HG03280 (cell line): Measurements from ENCODE around the gene SLC25A23.
"Not testable (repeated sequence)": the region's sequence is repeated elsewhere in the genome, so short reads cannot be mapped to it uniquely, and the experiment has no call there.

Experiments used
- ATAC-seq: cut with Tn5 transposase; IDR thresholded peaks from one replicate; pipeline ENCODE4 v1.9.1; 2021; ENCODE audit warnings: mild to moderate bottlenecking, moderate library complexity; ENCODE audit not compliant: unreplicated experiment

SLC25A23 gene

DNA sequence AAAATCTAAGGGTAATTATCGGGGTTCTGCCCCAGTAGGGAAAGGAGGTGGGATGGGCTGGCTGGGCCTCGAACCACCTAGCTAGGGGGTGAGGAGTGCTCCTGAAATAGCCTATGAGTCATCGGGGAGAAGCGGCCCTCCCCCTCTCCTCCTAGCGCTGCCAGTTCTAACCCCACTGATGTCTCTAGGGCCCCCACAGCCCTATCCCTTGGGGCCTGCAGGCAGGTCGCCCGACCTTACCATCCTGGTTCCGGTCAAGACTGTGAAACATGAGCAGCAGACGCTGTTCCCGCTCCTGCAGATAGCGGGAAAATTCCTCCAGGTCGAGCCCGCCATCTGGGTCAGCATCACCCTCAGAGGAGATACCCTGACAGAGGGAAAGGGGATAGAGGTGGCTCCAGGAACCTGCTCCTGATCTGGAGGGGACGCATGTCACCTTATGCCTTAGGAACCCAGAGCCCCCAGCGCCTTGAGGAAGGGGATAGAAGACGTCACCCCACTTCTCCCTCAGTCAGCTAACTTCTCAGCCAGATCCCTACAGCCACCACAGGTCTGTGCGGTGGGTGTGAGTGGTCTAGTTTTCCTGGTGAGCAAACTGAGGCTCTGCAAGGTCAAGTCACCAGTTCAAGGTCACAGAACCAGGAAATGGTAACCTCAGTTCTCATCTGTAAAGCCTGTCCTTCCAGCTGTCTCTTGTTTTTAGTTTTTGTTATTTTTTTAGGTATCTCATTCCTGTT, 1.5 kb downstream of the SLC25A23 start:
- ATAC-seq, result no peak

DNA sequence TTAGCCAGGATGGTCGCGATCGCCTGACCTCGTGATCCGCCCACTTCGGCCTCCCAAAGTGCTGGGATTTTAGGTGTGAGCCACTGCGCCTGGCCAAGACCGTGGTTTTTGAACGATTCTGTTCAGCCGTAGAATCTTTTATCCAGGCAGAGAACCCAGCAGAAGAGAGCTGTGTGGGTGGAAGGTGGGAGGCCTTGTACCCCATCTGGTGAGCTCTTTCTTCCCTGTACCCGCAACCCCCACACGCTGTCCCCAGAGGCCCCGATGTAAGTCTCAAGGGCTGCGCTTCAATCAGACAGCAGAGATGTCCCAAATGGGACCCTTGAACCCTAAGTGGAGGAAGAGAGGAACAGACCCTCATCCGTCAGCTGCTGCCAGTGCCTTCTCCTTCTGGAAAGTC, 3.7 kb downstream of the SLC25A23 start:
- ATAC-seq, result no peak

DNA sequence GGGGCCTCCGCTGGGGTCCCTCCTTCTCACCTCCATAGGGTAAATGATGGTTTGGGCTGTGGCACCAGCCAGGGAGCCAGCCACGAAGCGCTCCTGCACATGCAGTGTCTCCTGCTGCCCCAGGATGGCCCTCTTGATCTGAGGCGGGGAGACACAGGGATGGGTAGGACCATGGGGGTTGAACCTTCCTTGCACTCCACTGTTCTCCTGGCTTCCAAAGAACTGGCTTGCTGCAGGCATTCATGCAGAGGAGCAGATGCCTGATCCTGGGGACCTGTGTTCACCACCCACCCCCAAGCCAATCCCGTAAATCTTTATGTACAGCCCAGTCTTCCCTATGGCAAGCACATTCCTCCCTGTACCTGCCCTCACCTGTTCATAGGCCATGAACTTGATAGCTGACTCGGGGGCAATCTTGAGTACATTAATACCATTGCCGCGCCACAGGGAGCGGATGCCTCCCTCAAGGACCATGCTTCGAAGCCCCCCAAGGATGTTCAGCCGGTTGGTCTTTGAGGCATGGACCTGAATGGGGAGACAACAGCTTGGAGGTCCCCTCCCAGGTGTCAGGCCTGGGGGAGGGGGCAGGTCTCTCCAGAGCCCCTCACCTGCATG, 5.5 kb downstream of the SLC25A23 start:
- no peak for ATAC-seq

DNA sequence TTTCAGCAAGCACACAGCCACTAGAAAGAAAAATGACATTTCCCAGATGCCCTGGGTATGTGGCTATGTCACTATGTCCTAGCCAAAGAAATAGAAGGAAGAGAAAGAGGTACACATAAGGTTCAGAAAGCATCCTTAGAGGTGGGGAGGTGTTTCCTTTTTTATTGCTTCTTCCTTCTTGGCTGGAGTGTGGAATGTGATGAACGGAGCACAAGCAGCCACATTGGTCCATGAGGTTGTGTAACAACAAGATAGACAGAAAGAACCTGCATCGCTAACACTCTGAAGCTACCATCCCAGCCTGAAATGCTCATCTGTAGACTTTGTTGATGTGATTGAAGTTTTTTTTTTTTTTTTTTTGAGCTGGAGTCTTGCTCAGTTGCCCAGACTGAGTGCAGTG, 6.7 kb downstream of the SLC25A23 start:
- ATAC-seq, result no peak

DNA sequence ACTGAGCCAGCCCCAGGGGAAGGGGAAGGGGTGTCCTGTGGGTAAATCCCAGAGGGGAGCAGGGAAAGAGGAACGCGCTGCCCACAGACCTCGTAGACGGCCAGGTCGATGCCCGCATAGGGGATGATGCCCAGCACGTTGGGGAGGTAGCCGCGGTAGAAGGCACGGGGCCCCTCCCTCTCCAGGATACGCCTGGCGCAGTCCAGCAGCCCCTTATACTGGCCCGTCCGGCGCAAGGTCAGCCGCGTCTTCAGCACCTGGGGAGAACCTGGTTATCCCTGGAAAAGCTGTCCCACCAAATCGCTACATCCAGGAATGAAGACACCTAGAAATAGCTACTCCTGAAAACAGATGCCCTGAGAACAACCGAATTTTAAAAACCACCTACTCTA, 7.4 kb downstream of the SLC25A23 start:
- no peak for ATAC-seq

DNA sequence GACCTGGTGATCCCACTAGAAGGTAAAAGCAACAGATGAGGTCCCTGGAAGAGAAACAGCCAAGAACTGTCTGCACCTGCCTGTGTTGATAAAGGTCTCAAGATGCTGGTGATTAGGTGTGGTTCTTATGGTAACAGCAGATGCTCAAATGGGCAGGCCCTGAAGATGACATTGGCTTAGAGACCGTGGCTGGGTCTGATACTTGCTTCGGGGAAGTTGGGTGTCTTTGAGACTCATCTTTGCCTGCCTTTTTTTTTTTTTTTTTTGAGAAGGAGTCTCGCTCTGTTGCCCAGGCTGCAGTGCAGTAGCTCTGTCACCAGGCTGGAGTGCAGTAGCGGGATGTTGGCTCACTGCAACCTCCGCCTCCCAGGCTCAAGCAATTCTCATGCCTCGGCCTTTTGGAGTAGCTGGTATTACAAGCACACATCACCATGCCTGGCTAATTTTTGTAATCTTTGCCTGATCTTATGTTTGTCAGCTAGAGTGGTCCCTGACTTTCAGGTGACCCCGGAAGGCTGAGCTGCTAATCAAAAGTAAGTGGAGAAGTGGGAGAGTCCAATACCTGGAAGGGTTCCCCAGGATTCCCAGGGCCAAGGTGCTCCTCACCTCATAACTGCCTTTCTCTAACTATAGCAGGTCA, 7.9 kb downstream of the SLC25A23 start:
- no peak for ATAC-seq

DNA sequence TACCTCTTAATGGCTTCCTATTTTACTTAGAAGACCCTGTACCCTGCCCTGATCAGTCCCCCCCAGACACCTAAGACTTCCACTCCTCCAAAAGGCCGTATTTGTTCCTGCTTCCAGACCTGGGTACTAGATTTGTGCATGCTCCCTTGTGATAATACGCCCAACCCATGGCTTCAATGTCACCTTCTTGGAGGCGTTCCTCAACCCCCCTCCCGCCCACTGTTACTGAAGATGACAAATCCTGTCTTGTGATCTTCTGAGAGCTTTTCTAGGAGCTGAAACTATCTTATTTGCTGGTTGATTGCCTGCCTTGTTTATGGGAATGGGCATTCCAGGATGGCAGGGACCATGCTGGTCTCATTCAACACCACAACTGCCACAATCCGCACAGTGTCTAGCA, 9.4 kb downstream of the SLC25A23 start:
- ATAC-seq, result no peak

DNA sequence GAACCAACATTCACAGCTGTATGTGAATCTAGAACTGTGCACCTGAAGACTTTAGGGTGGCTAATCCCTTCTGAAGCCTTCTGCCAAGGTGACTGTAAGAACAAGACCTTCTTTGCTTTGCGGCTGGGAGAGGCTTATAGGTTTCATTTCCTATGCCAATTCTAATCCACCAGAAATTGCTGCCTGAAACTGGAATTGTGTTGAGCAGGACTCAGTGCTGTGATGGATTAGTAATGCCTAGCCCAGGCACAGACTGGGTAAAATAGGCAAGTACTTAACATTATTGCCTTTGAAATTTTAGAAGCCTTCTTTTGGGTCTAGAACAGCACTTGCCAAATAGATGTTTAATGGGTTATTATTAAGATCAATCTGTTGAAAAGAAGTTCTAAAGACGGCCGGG, 11.5 kb downstream of the SLC25A23 start:
- ATAC-seq, result no peak

DNA sequence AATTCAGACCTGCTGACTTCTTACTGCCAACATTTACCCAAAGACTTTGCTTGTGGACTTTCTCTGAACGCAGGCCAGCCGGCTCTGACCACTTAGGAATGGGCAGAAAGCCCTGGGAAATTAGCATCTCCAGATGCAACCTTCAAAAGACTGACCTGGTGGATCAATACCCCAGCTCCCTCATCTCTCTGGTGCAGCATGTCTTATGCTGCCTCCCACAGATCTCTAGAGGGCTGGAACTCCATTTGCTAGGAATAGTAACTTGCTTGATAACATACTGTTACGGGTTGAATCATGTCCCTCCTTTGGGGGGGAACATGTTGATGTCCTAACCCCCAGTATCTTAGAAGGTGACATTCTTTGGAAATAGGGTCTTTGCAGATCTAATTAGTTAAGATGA, 13.1 kb downstream of the SLC25A23 start:
- ATAC-seq, result no peak

DNA sequence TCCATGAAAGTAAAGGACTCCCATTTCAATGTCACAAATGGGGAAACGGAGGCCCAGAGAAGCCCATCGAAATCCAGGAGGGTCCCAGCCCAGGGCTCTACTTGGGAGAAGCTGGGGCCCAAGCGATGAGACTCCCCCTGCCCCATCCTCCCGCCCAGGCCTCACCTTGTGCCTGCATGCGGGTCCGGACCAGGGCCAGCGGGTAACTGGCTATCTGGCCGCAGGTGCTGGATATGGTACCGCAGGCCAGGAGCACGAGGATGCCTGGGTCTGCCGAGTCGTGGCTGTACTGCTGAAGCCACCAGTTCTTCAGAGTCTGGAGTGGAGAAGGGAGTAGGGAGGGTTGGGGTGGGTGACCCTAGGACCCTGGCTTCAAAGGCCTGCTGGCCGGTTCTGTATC, 15.6 kb downstream of the SLC25A23 start:
- ATAC-seq, result no peak

DNA sequence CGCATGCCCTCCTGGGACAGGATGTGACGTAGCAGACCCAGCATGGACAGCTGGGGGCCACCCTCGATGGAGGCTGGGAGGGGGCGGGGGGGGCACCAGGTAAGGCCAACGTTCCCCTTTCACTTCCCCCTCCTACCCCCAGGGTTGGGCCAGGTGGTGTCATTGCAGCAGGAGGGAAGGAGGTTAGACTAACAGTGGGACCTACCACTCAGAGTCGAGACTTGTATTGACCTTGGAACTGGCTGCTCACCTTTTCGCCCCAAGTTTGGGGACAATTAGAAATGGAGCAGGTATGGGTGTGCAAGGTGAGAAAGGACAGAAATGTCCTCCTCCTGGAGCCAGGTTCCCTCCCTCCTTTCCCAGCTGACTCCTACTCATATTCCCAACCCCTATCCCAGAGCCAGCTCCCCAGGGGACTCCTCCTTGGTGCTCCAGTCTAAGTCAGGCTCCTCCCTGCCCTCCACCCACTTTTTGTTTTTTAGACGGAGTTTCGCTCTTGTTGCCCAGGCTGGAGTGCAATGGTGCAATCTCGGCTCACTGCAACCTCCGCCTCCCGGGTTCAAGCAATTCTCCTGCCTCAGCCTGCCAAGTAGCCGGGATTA, 17.4 kb downstream of the SLC25A23 start:
- no peak for ATAC-seq

DNA sequence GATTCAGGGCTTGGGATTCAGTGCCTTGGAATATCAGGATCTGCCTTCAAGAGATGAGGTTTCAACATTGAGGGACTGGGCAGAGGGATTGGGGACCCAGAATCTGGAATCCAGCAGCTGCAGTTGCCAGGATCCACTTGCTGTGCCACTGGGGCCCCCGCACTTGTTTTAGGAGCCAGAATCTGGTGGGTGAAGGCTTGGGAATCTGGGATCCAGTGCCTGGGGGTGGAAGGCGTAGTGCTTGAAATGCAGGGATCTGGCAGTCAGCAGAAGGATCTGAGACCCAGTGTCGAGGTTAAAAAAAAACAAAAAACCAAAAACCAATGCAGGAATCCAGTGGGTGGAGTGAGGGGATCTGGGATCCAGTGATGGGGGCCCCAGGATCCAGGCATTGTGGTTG, 18.7 kb downstream of the SLC25A23 start:
- ATAC-seq, result no peak

DNA sequence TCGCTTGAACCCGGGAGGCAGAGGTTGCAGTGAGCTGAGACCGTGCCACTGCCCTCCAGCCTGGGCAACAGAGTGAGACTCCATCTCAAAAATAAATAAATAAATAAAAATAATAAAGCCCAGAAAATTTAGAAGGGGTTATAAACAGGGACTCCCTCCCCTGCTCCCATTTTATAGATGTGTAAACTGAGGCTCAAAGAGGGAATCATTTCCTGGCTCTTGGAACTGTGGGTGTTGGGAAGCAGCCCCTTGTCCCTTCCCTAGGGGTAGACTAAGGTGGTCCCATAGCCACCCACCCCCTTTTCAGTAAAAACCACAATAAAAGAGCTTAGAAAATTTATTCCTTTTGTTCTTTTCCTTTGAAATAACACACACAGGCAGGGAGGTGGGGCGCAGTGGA, 19.8 kb downstream of the SLC25A23 start:
- ATAC-seq, result no peak

DNA sequence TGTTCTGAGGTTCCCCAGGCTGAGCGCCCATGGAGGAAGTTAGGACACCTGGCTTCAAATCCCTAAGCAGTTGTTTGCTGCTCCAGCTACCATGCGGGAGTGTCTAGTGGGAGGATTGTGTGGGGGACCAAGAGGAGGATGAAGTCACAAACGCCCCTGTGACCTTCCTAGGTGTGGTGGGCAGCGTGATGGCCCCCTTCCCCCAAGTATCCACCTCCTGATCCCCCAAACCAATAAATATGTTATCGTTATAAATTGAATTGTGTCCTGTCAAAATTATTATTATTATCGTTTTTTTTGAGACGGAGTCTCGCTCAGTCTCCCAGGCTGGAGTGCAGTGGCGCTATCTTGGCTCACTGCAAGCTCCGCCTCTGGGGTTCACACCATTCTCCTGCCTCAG, 25.9 kb downstream of the SLC25A23 start, which contains the start of gene SLC25A41:
Gene SLC25A41, minus strand, starts transcription at position 101 of the 400 bp plus-strand sequence. Its CDS starts 70 bp downstream, at position 31.
- ATAC-seq, result no peak

DNA sequence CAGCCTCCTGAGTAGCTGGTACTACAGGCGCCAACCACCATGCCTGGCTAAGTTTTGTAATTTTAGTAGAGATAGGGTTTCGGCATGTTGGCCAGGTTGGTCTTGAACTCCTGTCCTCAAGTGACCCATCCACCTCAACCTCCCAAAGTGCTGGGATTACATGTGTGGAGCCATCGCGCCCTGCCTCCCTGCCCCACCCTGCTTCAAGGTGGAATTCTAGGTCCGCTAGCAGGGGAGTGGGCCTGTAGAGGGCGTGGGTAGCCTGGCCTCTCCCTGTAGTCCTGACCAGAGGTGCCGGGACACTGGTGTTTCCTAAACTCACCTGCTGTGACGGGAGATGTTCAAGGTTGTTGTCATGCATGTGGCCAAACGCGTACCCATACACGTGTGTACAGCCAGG, 26.4 kb downstream of the SLC25A23 start:
- ATAC-seq, result no peak

DNA sequence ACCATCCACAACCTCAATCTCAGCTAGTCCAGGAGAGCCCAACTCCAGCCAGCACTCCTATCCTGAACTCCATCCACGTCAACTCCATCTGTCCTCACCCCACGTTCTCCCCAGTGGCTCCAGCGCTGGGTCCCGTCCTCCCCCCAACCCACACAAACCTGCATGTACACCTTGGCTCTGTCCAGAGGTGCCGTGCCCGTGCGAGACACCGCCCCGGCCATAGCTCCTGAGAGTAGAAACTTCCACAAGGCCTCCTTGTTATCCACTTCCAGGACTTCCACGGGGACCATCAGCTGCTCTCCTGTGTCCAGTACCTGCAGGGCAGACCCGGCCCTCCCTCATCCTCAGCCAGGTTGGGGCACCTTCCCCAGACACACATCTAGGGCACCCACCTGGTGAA, 27.7 kb downstream of the SLC25A23 start:
- ATAC-seq, result no peak

DNA sequence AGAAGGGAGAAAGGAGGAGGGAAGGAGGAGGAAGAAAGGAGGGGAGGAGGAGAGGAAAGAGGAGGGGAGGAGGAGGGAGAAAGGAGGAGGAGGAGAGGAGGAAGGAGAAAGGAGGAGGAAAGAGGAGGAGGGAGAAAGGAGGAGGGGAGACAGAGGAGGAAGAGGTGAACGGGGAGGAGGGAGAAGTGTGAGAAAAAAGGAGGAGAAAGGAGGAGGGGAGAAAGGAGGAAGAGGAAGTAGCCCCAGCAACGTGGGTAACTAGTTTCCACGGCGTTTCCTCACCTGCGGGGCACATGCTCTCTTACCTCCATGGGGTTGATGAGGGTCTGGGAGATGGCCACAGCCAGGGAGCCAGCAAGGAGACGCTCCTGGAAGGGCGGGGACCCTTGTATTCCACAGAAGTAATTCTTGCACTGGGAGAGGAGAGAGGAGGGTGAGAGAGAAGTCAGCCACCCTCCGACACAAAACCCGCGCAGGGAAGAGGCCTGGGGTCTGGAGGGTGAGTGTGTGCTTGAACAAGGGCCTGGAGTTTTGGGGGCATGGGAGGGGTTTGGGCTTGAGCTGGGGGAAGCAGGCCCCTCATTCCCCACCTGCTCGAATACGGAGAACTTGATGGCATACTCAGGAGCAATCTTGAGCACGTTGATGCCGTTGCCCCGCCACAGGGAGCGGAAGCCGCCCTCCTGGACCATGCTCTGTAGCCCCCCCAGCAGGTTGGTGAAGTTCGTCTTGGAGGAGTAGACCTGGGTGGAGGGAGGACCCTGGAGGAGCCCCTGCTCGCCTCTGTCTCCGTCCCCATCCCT, 30.0 kb downstream of the SLC25A23 start:
- ATAC-seq, result no peak

DNA sequence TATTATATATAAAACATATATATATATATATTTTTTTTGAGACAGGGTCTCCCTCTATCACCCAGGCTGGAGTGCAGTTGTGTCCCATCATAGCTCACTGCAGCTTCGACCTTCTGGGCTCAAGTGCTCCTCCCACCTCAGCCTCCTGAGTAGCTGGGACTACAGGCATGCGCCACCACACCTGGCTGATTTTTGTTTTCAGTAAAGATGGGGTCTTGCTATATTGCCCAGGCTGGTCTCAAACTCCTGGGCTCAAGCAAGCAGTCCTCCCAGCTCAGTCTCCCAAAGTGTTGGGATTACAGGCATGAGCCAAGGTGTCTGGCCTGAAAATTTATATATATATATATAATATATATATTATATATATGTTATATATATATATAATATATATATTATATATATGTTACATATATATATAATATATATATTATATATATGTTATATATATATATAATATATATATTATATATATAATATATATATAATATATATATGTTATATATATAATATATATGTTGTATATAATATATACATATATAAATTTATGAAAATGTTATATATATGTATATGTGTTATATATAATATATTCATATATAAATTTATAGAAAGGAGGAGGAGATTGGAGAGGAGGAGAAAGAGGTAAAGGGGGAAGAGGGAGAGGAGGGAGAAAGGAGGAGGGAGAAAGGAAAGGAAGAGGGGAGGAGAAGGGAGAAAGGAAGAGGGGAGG, 30.7 kb downstream of the SLC25A23 start:
- ATAC-seq, result not testable (repeated sequence)

DNA sequence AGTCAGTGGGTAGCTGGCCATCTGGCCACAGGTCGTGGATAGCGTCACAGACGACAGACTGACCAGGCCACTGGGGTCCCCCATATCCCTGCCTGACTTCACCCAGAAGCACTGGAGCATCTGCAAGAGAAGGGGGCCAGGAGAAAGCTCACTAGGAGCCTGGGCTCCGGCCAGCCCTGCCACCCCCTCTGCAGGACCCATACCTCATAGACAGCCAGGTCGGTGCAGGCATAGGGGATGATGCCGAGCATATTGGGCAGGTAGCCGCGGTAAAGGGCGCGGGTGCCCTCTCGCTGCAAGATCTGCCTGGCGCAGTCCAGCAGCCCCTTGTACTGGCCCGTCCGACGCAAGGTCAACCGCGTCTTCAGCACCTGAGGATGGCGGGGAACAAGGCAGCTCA, 32.5 kb downstream of the SLC25A23 start:
- ATAC-seq, result no peak
